Measurements from ENCODE around the gene MIAT. TPM values are rescaled to one million over a fixed set of nuclear protein-coding genes. Genes with fewer than 3 reads are reported as not detected.

MIAT gene
- total RNA-seq, 1 experiment from 2014 or later: 0.33 TPM

DNA sequence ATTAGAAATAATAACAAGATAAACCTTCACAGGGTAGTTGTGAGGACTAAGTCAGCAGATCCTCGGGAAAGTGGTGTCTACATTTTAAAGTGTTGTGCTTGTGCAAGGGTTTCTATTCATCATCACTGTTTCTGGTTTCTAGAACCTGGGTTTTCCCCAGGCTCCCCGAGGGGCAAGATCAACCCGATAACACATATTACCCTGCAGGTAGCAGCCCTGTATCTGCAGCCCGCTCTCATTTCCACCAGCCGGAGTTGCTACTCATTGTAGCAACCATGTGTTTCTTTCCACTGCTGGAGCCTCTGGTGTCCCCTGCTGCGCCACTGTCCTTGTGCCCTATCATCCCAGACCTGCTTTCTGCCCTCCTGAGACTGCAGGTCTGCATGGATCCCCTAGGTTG, 67.0 kb downstream of the MIAT start:
- no TSS peak for BruUV-seq (replicated peaks)
- TF ChIP-seq, protein P1, sequence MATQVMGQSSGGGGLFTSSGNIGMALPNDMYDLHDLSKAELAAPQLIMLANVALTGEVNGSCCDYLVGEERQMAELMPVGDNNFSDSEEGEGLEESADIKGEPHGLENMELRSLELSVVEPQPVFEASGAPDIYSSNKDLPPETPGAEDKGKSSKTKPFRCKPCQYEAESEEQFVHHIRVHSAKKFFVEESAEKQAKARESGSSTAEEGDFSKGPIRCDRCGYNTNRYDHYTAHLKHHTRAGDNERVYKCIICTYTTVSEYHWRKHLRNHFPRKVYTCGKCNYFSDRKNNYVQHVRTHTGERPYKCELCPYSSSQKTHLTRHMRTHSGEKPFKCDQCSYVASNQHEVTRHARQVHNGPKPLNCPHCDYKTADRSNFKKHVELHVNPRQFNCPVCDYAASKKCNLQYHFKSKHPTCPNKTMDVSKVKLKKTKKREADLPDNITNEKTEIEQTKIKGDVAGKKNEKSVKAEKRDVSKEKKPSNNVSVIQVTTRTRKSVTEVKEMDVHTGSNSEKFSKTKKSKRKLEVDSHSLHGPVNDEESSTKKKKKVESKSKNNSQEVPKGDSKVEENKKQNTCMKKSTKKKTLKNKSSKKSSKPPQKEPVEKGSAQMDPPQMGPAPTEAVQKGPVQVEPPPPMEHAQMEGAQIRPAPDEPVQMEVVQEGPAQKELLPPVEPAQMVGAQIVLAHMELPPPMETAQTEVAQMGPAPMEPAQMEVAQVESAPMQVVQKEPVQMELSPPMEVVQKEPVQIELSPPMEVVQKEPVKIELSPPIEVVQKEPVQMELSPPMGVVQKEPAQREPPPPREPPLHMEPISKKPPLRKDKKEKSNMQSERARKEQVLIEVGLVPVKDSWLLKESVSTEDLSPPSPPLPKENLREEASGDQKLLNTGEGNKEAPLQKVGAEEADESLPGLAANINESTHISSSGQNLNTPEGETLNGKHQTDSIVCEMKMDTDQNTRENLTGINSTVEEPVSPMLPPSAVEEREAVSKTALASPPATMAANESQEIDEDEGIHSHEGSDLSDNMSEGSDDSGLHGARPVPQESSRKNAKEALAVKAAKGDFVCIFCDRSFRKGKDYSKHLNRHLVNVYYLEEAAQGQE (IDR thresholded peaks at IDR 0.05; ENCODE audit: insufficient read depth in 1 of 2, low read depth in 2 of 2, low read length in 1 of 2): no peak
- Histone ChIP-seq H3K27ac (ENCODE audit: low read length) (no peak overlapping the region), H3K27me3 (ENCODE audit: control insufficient read depth, insufficient read depth, low read length) (no peaks in the 10 kb centered on the region), H3K36me3 (ENCODE audit: control insufficient read depth, insufficient read depth, low read length) (no peaks in the 10 kb centered on the region), H3K9me3 (ENCODE audit: control insufficient read depth, insufficient read depth, low read depth, low read length) (no peaks in the 10 kb centered on the region), H3K4me3 (ENCODE audit: low read depth in 2 of 2, low read length in 2 of 2) (no peak overlapping the region), H3K4me1 (ENCODE audit: control insufficient read depth, insufficient read depth, low read length) (no peaks in the 10 kb centered on the region)
- ChIA-PET CTCF (no interaction called here), POLR2A (no interaction called here)
- in situ Hi-C loops (cut with HindIII; ENCODE audit: low pct_unique_long_range_greater_than_20kb, low sequenced_read_pairs): no loop called here
- intact Hi-C loops (cut with micrococcal nuclease; ENCODE audit: unreplicated experiment): no loop called here
- DNase-seq (ENCODE audit: low read depth, low spot score): no peak
- ATAC-seq: no peak

DNA sequence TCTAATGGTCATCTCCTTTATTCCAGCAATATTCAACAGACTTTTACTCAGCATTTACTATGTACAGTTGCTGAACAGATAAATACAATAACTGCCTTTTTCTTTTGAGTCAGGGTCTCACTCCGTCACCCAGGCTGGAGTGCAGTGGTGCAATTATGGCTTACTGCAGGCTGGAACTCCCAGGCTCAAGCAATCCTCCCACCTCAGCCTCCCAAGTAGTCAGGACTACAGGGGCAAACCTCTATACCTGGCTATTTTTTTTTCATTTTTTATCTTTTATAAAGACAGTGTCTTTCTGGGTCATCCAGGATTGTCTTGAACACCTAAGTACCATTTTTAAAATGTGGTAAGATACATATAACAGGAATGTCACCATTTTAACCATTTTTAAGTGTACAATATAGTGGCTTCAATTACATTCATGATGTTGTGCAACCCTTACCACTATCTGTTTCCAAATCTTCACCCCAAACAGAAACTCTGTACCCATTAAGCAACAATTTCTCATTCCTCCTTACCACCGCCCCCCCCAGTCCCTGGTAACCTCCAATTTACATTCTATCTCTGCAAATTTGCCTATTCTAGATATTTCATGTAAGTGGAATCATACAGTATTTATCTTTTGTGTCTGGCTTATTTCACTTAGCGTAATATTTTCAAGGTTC, 67.8 kb downstream of the MIAT start:
- TF ChIP-seq, protein P1 (IDR thresholded peaks at IDR 0.05; ENCODE audit: insufficient read depth in 1 of 2, low read depth in 2 of 2, low read length in 1 of 2): no peak
- TF ChIP-seq SIN3A (IDR thresholded peaks at IDR 0.05; ENCODE audit: borderline replicate concordance, insufficient read depth, low read depth, low read length) (no peak), POLR2AphosphoS5 (IDR thresholded peaks at IDR 0.05; ENCODE audit: low read depth, low read length) (no peak), TCF7L2 (IDR thresholded peaks at IDR 0.05; ENCODE audit: low read depth, low read length) (no peak)
- TF ChIP-seq, protein P2, sequence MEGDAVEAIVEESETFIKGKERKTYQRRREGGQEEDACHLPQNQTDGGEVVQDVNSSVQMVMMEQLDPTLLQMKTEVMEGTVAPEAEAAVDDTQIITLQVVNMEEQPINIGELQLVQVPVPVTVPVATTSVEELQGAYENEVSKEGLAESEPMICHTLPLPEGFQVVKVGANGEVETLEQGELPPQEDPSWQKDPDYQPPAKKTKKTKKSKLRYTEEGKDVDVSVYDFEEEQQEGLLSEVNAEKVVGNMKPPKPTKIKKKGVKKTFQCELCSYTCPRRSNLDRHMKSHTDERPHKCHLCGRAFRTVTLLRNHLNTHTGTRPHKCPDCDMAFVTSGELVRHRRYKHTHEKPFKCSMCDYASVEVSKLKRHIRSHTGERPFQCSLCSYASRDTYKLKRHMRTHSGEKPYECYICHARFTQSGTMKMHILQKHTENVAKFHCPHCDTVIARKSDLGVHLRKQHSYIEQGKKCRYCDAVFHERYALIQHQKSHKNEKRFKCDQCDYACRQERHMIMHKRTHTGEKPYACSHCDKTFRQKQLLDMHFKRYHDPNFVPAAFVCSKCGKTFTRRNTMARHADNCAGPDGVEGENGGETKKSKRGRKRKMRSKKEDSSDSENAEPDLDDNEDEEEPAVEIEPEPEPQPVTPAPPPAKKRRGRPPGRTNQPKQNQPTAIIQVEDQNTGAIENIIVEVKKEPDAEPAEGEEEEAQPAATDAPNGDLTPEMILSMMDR (IDR thresholded peaks at IDR 0.05): no peak

More for the DNA sequence above, 67.8 kb downstream of the MIAT start:
- BruUV-seq (replicated peaks): no TSS peak
- POLR2A ChIA-PET: no interaction called here
- in situ Hi-C loops (cut with HindIII; ENCODE audit: low pct_unique_long_range_greater_than_20kb, low sequenced_read_pairs) (no loop called here), intact Hi-C loops (cut with micrococcal nuclease; ENCODE audit: unreplicated experiment) (no loop called here)
- no peak for DNase-seq (ENCODE audit: low read depth, low spot score)
- Histone ChIP-seq H3K27me3 (ENCODE audit: control insufficient read depth, insufficient read depth, low read length) (no peaks in the 10 kb centered on the region), H3K4me3 (ENCODE audit: low read depth in 2 of 2, low read length in 2 of 2) (no peak overlapping the region), H3K27ac (ENCODE audit: low read length) (no peak overlapping the region), H3K36me3 (ENCODE audit: control insufficient read depth, insufficient read depth, low read length) (no peaks in the 10 kb centered on the region), H3K4me1 (ENCODE audit: control insufficient read depth, insufficient read depth, low read length) (no peaks in the 10 kb centered on the region), H3K9me3 (ENCODE audit: control insufficient read depth, insufficient read depth, low read depth, low read length) (no peaks in the 10 kb centered on the region)
- no peak for ATAC-seq
- CTCF ChIA-PET: no interaction called here

Other genes with a start within 250 kb of the MIAT start
- 0.15 TPM for gene ASPHD2, start 228.3 kb upstream of the MIAT start, total RNA-seq (2021; ENCODE audit: unreplicated experiment)
- 26.2 TPM for gene HPS4, start 173.8 kb upstream of the MIAT start, total RNA-seq (2021; ENCODE audit: unreplicated experiment)
- 21.9 TPM for gene SRRD, start 173.7 kb upstream of the MIAT start, total RNA-seq (2021; ENCODE audit: unreplicated experiment)
- gene TFIP11, start 145.1 kb upstream of the MIAT start, total RNA-seq (2021; ENCODE audit: unreplicated experiment): 29.8 TPM
- gene TPST2, start 67.5 kb upstream of the MIAT start, total RNA-seq (2021; ENCODE audit: unreplicated experiment): 7.1 TPM
- gene CRYBB1, start 39.6 kb upstream of the MIAT start, total RNA-seq (2021; ENCODE audit: unreplicated experiment): not detected
- gene CRYBA4, start 35.6 kb upstream of the MIAT start, total RNA-seq (2021; ENCODE audit: unreplicated experiment): not detected